Osteoblast (primary cell): Measurements from ENCODE around the gene HS1BP3. TPM values are rescaled to one million over a fixed set of nuclear protein-coding genes. Genes with fewer than 3 reads are reported as not detected.

ENCODE experiments used
- DNase-seq: peaks from one replicate; pipeline ENCODE4 v3.0.0; 2011; ENCODE audit warnings: low spot score, mixed read lengths; ENCODE audit not compliant: insufficient read length; ENCODE audit errors: missing footprints
- H2AFZ ChIP-seq: 2 replicates; pipeline ENCODE4 v1.6.0; 2011; ENCODE audit warnings: mild to moderate bottlenecking, low read length
- H3K27ac ChIP-seq: 2 replicates; pipeline ENCODE4 v1.5.1; 2011; ENCODE audit warnings: mild to moderate bottlenecking, low read depth, low read length, moderate library complexity
- H3K27me3 ChIP-seq: 2 replicates; pipeline ENCODE4 v1.6.0; 2012; ENCODE audit warnings: mild to moderate bottlenecking, control low read depth, inconsistent platforms, low read length, moderate library complexity; ENCODE audit not compliant: insufficient read depth
- H3K36me3 ChIP-seq: 2 replicates; pipeline ENCODE4 v1.5.1; 2011; ENCODE audit warnings: mild to moderate bottlenecking, low read length, control low read depth, moderate library complexity; ENCODE audit not compliant: insufficient read depth
- H3K4me1 ChIP-seq: 2 replicates; pipeline ENCODE4 v1.5.1; 2011; ENCODE audit warnings: mild to moderate bottlenecking, low read length, control low read depth, moderate library complexity; ENCODE audit not compliant: insufficient read depth
- H3K4me2 ChIP-seq: 2 replicates; pipeline ENCODE4 v1.6.0; 2011; ENCODE audit warnings: mild to moderate bottlenecking, low read length; ENCODE audit not compliant: insufficient read depth
- H3K4me3 ChIP-seq: fragments of 200-600 bp; sonication (generic); 3 replicates; pipeline ENCODE4 v1.5.1; 2012; ENCODE audit warnings: mild to moderate bottlenecking, low read length, inconsistent platforms; ENCODE audit not compliant: insufficient read depth
- H3K79me2 ChIP-seq: 2 replicates; pipeline ENCODE4 v1.6.0; 2012; ENCODE audit warnings: mild to moderate bottlenecking, low read length, control low read depth, inconsistent platforms; ENCODE audit not compliant: insufficient read depth
- H3K9me3 ChIP-seq: 2 replicates; pipeline ENCODE4 v1.5.1; 2011; ENCODE audit warnings: low read depth, low read length, control low read depth
- H4K20me1 ChIP-seq: 2 replicates; pipeline ENCODE4 v1.6.0; 2012; ENCODE audit warnings: mild to moderate bottlenecking, low read length, control low read depth; ENCODE audit not compliant: insufficient read depth
- CTCF ChIP-seq: IDR thresholded peaks from 2 replicates; pipeline ENCODE4 v1.5.1; 2011; ENCODE audit warnings: mild to moderate bottlenecking, low read depth, low read length, moderate library complexity; ENCODE audit errors: extremely low read depth
- total RNA-seq: library from RNA; depleted of rRNA; stranded (reverse); fragments of >200 nt; gene quantifications from 2 replicates; pipeline ENCODE4 v1.2.3, GENCODE V29; 2012

The HS1BP3 gene
- total RNA-seq, 1 donor, result 47.8 TPM

DNA sequence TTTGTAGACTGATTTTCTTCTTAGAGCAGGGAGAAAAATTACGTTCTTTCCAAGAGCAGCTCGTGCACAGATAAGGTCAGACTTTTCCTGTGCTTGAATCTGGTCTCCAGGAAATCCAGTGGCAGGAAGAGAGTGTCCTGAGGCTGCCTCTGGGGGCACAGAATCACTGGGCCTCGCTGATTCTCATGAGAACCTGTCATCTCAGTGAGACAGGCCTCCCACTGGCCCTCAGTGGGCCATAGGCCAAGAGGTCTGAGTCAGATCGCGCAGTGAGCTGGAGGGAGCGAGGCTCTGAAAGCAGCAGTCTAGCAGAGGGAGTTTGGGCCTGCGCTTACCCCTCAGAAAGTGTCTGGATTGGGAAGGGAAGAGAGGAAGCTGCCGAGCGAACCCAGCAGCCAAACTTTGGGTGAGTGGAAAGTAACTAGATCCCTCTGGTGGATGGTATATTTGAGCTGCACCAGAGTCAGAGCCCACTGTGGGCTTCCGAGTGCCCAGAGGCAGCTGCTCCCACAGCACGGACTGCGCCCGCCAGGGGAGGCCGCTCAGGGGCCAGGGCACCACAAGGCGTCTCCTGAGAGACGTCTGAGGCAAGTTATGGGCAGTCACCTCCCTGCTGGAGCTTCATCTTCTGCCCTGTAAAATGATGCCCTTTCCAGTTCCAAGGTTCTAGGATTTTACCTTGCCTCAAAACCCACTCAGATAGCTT, 24.2 kb upstream of the HS1BP3 start:
- peak; percentile 99 for DNase-seq
- H2AFZ ChIP-seq, result peak overlapping the region; percentile 28
- TF ChIP-seq CTCF, result no peak
- H3K9me3 ChIP-seq, result no peaks in the 10 kb centered on the region
- H4K20me1 ChIP-seq, result no peaks in the 10 kb centered on the region
- H3K4me3 ChIP-seq, result no peak overlapping the region
- peaks cover 39% of the 10 kb centered on the region for H3K27me3 ChIP-seq
- no peaks in the 10 kb centered on the region for H3K79me2 ChIP-seq
- H3K36me3 ChIP-seq, result no peaks in the 10 kb centered on the region
- H3K4me1 ChIP-seq, result peaks cover 11% of the 10 kb centered on the region
- H3K4me2 ChIP-seq, result peak overlapping the region; percentile 12
- H3K27ac ChIP-seq, result no peak overlapping the region

- Histone ChIP-seq H3K27me3 (peaks cover 46% of the 10 kb centered on the region), H3K4me1 (peaks cover 11% of the 10 kb centered on the region), H3K79me2 (no peaks in the 10 kb centered on the region), H3K36me3 (no peaks in the 10 kb centered on the region), H3K9me3 (no peaks in the 10 kb centered on the region), H3K27ac (no peak overlapping the region), H4K20me1 (no peaks in the 10 kb centered on the region), H2AFZ (no peak overlapping the region), H3K4me2 (no peak overlapping the region), H3K4me3 (no peak overlapping the region)
- no peak for TF ChIP-seq CTCF
- DNase-seq, result peak; percentile 56
These were observed 23.5 kb upstream of the HS1BP3 start for GRCh38 chr2:20674309-20674965.

- no peaks in the 10 kb centered on the region for H3K79me2 ChIP-seq
- DNase-seq, result peak; percentile 71
These were observed 22.9 kb upstream of the HS1BP3 start for GRCh38 chr2:20673686-20674308.

More at GRCh38 chr2:20673686-20674308, 22.9 kb upstream of the HS1BP3 start:
- Histone ChIP-seq H3K27ac (no peak overlapping the region), H3K4me2 (no peak overlapping the region), H3K9me3 (no peaks in the 10 kb centered on the region), H3K4me1 (peaks cover 11% of the 10 kb centered on the region), H4K20me1 (no peaks in the 10 kb centered on the region), H2AFZ (no peak overlapping the region), H3K27me3 (peaks cover 52% of the 10 kb centered on the region), H3K4me3 (no peak overlapping the region), H3K36me3 (no peaks in the 10 kb centered on the region)
- TF ChIP-seq CTCF, result no peak
